ENCODE results near the gene CLCN2.

The CLCN2 gene

GRCh38 chr3:184355261-184356040, 6.0 kb downstream of the CLCN2 start:
- peaks cover 28% of the 10 kb centered on the region for H3K4me1 Mint-ChIP-seq
- no peak for DNase-seq
- no peaks in the 10 kb centered on the region for H3K27me3 Mint-ChIP-seq
- no peaks in the 10 kb centered on the region for H3K9me3 Mint-ChIP-seq
- no peak for ATAC-seq
- no peak overlapping the region for H3K4me3 Mint-ChIP-seq
- H3K27ac Mint-ChIP-seq = no peak overlapping the region

- no peak for DNase-seq
- H3K27me3 Mint-ChIP-seq = no peaks in the 10 kb centered on the region
- ATAC-seq = peak; percentile 15
- no peak overlapping the region for H3K27ac Mint-ChIP-seq
- no peak overlapping the region for H3K4me3 Mint-ChIP-seq
- peaks cover 21% of the 10 kb centered on the region for H3K4me1 Mint-ChIP-seq
- H3K9me3 Mint-ChIP-seq = no peaks in the 10 kb centered on the region
Measured at GRCh38 chr3:184354754-184355153, 6.7 kb downstream of the CLCN2 start.

DNA sequence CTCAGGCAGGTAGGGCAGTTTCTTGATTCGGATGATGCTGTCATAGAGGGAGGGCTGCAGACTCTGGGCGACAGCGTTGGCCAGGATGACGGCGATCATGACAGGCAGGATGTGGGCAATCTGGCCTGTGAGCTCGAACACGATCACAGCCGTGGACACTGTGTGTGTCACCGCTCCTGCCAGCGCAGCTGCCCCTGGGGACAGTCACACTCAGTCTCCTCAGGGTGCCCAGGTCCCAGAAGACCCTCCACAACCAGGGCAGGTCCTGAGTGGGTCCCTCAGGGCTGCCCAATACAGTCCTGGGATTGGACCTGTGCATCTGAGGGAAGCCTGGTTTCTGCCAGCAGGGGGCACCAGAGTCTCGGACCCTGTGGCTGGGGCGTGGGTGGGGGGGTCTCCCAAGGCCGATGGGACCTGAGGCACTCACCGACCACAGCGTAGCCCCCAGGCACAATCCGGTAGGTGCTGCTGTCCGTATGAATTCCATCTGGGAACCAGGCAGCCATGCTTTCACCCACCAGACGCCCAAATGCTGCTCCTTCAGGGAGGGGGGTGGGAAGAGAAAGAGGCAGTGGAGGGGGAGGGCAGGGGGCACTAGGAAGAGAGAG, 7.2 kb downstream of the CLCN2 start:
- Mint-ChIP-seq H3K27me3 (no peaks in the 10 kb centered on the region), H3K4me1 (peaks cover 16% of the 10 kb centered on the region), H3K9me3 (no peaks in the 10 kb centered on the region), H3K27ac (peak overlapping the region in 1 of 2 donors; percentile 63), H3K4me3 (no peak overlapping the region)
- ATAC-seq (peak; percentile 78), DNase-seq (peak; percentile 51 to 61)

DNA sequence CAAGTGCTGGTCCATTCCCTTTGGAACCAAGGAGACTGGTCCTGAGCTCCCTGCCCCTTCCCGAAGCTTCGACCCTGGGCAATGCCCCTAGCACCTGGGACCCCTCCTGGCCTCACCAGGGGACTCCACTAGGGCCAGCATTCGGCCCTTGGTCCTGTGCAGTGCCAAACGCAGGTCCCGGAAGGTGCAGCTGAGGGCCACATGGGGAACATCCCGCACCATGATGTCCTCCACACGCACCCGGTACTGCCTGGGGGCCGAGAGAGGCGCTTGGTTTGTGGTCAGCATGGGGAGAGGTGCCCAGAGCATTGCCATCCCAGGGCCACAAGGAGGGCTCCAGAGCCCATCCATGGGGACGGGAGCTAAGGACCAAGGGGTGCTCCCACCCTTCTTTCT, 7.9 kb downstream of the CLCN2 start:
- no peak overlapping the region for H3K4me3 Mint-ChIP-seq
- no peak for ATAC-seq

DNA sequence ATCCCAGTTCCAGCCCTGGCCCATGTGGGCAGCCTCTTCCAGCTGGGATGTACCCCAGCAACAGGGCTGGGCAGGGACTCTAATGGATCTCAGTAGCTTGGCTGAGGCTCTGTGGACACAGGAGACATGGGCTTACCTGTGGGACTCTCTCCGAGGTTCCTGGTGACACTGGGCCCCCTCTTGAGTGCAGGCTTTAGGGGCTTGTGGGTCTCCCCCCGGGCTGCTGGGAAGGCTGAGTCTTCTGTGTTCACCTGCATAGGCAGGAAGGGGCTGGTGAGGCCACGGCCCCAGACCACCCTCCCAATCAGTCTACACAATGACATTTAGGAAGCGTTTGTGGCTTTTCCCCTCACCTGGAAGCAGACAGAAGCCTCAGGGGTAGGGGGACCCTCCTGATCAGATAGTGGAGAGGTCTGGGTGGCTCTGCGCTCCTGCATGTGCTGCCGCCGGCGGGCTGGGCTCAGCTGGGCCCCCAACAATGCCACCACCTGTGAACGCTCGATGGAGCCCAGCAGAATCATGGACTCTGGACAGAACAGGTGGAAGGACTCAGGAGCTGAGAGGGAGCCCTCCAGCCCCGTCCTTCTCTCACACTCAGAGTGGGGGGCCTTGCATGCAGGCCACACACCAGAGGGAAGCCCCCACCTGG, 8.4 kb downstream of the CLCN2 start:
- Mint-ChIP-seq H3K4me1 (peaks cover 13% of the 10 kb centered on the region), H3K9me3 (no peaks in the 10 kb centered on the region), H3K4me3 (no peak overlapping the region), H3K27ac (no peak overlapping the region), H3K27me3 (no peaks in the 10 kb centered on the region)
- no peak for DNase-seq
- no peak for ATAC-seq

More for the DNA sequence above, 7.9 kb downstream of the CLCN2 start:
- H3K9me3 Mint-ChIP-seq = no peaks in the 10 kb centered on the region
- H3K27ac Mint-ChIP-seq = peak overlapping the region in 1 of 2 donors; percentile 63
- DNase-seq = no peak
- H3K27me3 Mint-ChIP-seq = no peaks in the 10 kb centered on the region
- H3K4me1 Mint-ChIP-seq = peaks cover 13% of the 10 kb centered on the region

DNA sequence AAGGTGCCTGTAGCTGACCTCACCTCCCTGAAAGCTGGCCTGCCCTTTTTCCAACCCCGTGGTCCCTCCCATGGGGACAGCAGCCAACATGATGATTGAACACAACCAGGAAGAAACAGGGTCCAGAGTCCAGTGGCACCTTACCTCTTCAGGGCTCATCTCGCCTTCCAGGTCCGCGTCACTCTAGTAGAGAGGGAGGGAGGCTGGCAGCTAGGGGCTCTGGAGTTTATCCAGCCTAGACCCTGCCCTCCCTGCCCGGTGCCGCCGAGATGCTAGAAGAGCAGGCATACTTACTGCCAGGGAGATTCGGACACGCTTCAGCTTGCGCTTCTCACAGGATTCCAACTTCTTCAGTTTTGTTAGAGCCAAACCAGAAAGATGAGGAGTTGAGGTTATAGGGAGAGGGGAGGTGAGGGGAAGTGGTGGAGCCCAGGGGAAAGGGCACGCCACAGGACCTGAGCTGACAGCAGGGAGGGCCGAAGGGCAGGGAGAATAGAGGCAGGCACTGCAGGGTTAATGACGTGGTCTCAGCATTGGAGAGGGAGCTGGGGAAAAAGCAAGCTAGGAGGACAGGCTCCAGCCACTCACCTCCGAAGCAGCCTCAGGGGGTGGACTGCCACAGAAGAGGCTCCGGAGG, 9.1 kb downstream of the CLCN2 start:
- DNase-seq (no peak), ATAC-seq (no peak)
- Mint-ChIP-seq H3K4me1 (peaks cover 13% of the 10 kb centered on the region), H3K27ac (no peak overlapping the region), H3K4me3 (no peak overlapping the region), H3K27me3 (no peaks in the 10 kb centered on the region), H3K9me3 (no peaks in the 10 kb centered on the region)

GRCh38 chr3:184351511-184352148, 9.8 kb downstream of the CLCN2 start:
- Mint-ChIP-seq H3K4me3 (no peak overlapping the region), H3K27me3 (no peaks in the 10 kb centered on the region), H3K4me1 (peaks cover 13% of the 10 kb centered on the region), H3K9me3 (no peaks in the 10 kb centered on the region), H3K27ac (no peak overlapping the region)
- ATAC-seq (no peak), DNase-seq (no peak)

- no peak overlapping the region for H3K4me3 Mint-ChIP-seq
- H3K9me3 Mint-ChIP-seq = no peaks in the 10 kb centered on the region
- no peak for ATAC-seq
Measured at GRCh38 chr3:184350618-184351017, 10.8 kb downstream of the CLCN2 start.

DNA sequence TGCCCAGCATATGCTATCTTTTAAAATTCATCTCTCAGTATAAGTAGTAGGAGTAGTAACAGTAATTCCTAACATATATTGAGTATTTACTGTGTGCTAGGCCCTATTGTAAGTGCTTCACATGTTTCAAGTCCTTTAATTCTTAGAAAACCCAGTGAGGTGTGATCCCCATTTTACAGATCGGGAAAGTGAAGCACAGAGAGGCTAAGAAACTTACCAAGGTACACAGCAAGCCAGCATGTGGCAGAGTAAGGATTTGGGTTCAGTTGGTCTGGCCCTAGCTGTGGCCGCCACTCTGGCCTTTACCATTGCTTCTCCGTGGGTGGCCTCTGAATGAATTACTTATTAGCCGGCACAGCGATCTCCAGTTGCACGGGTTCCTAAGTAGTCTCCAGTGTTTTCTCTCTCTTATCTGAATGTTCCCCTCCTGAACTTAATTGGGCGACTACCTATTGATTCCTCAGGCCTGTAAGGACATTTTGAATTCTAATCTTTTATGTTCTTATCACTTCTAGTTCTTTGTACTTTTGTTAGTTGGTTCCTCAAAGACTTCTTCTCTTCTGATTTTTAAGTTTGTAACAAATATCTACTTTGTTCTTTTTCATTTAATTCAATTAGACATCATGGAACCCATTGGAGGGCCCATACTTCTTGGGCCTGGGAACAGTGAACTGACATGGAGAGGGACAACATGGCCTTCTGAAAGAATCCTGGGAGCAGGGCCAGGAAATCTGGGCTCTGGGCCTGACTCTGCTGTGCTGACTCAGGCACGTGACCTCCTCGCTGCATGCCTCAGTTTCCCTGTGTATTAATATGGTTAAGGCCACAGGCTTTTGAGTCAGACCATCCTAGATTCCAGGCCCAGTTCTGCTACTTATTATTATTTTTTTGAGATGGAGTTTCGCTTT, 11.6 kb downstream of the CLCN2 start:
- Mint-ChIP-seq H3K27me3 (no peaks in the 10 kb centered on the region), H3K4me3 (no peak overlapping the region), H3K27ac (no peak overlapping the region), H3K4me1 (peaks cover 12% of the 10 kb centered on the region), H3K9me3 (no peaks in the 10 kb centered on the region)
- DNase-seq = no peak
- no peak for ATAC-seq

More at GRCh38 chr3:184350618-184351017, 10.8 kb downstream of the CLCN2 start:
- DNase-seq = no peak
- peaks cover 14% of the 10 kb centered on the region for H3K4me1 Mint-ChIP-seq
- H3K27ac Mint-ChIP-seq = no peak overlapping the region
- H3K27me3 Mint-ChIP-seq = no peaks in the 10 kb centered on the region

GRCh38 chr3:184348057-184348382, 13.4 kb downstream of the CLCN2 start:
- H3K4me3 Mint-ChIP-seq = no peak overlapping the region
- peaks cover 4% of the 10 kb centered on the region for H3K4me1 Mint-ChIP-seq
- H3K9me3 Mint-ChIP-seq = no peaks in the 10 kb centered on the region
- DNase-seq = no peak
- H3K27ac Mint-ChIP-seq = no peak overlapping the region
- no peaks in the 10 kb centered on the region for H3K27me3 Mint-ChIP-seq
- ATAC-seq = no peak

DNA sequence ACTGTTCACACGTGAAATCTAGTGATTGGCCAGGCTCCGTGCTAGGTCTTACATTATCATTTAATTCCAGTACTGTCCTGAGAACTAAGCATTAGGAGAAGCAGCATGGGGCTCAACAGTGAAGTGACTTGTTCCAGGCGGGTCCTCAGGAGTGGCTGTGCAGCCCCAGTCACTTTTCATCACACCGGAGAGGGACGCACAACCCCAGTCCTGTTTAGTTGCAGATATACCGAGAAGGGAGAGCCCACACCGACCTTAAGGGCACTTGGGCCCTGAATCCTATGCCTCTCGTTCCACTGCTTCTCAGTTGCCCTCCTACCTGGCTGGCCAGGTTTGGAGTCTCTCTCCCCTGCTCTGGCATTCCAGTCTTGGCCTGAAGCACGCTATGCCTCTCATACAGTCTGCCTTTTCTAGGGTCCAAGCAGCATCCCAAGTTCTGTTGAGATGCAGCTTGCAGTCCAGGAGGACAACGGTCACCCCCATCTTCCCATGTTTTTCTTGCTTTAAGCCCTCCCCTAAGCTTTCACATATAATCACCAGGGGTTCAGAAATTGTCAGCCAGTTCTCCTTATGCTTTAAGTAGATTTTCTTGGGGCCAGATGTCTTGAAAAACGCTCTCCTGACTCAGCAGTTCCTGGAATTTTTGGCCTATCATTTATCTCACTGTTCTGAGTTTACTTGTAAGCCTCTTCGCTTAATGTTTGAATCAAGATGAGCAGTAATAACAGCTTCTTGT, 13.9 kb downstream of the CLCN2 start:
- no peak for DNase-seq
- Mint-ChIP-seq H3K27me3 (no peaks in the 10 kb centered on the region), H3K4me1 (peaks cover 4% of the 10 kb centered on the region), H3K4me3 (no peak overlapping the region), H3K9me3 (no peaks in the 10 kb centered on the region), H3K27ac (no peak overlapping the region)
- ATAC-seq = no peak

GRCh38 chr3:184346480-184347190, 14.8 kb downstream of the CLCN2 start:
- ATAC-seq (no peak), DNase-seq (no peak)
- Mint-ChIP-seq H3K4me1 (peaks cover 4% of the 10 kb centered on the region), H3K9me3 (no peaks in the 10 kb centered on the region), H3K27me3 (no peaks in the 10 kb centered on the region), H3K4me3 (no peak overlapping the region), H3K27ac (no peak overlapping the region)

GRCh38 chr3:184345317-184346144, 15.9 kb downstream of the CLCN2 start:
- DNase-seq = no peak
- no peaks in the 10 kb centered on the region for H3K9me3 Mint-ChIP-seq
- H3K4me1 Mint-ChIP-seq = peaks cover 12% of the 10 kb centered on the region
- ATAC-seq = no peak
- peak overlapping the region in 1 of 2 donors; percentile 22 for H3K27ac Mint-ChIP-seq
- no peak overlapping the region for H3K4me3 Mint-ChIP-seq
- no peaks in the 10 kb centered on the region for H3K27me3 Mint-ChIP-seq
